ENCODE results near the gene LYPD8. TPM values are rescaled to one million over a fixed set of nuclear protein-coding genes. Genes with fewer than 3 reads are reported as not detected.
"Not testable (repeated sequence)": the region's sequence is repeated elsewhere in the genome, so short reads cannot be mapped to it uniquely, and the experiment has no call there.

Gene LYPD8
- total RNA-seq, 1 donor from 2014 or later, result not detected

- Mint-ChIP-seq H3K27me3 (ENCODE audit: low read depth) (peaks cover 14% of the 10 kb centered on the region), H3K36me3 (ENCODE audit: low read depth) (peaks cover 1% of the 10 kb centered on the region), H3K9me3 (ENCODE audit: low read depth) (peaks cover 16% of the 10 kb centered on the region), H3K27ac (ENCODE audit: unreplicated experiment) (no peak overlapping the region), H3K4me1 (ENCODE audit: low read depth) (no peaks in the 10 kb centered on the region), H3K4me3 (ENCODE audit: unreplicated experiment) (no peak overlapping the region)
- TF ChIP-seq CTCF (IDR thresholded peaks at IDR 0.05), result no peak
- no peak for DNase-seq (ENCODE audit: low spot score)
These were observed 43.2 kb upstream of the LYPD8 start for GRCh38 chr1:248798791-248799190.

GRCh38 chr1:248794663-248795062, 39.1 kb upstream of the LYPD8 start:
- not testable (repeated sequence) for H3K4me3 Mint-ChIP-seq (ENCODE audit: unreplicated experiment); H3K36me3 Mint-ChIP-seq (ENCODE audit: low read depth); H3K4me1 Mint-ChIP-seq (ENCODE audit: low read depth); H3K27me3 Mint-ChIP-seq (ENCODE audit: low read depth); DNase-seq (ENCODE audit: low spot score); H3K27ac Mint-ChIP-seq (ENCODE audit: unreplicated experiment)
- H3K9me3 Mint-ChIP-seq (ENCODE audit: low read depth), result peaks cover 11% of the 10 kb centered on the region

GRCh38 chr1:248793592-248793991, 38.0 kb upstream of the LYPD8 start:
- H3K4me3 Mint-ChIP-seq (ENCODE audit: unreplicated experiment), result no peak overlapping the region
- H3K27ac Mint-ChIP-seq (ENCODE audit: unreplicated experiment), result no peak overlapping the region
- no peak for DNase-seq (ENCODE audit: low spot score)
- no peaks in the 10 kb centered on the region for H3K4me1 Mint-ChIP-seq (ENCODE audit: low read depth)
- no peak for TF ChIP-seq CTCF (IDR thresholded peaks at IDR 0.05)
- peaks cover 11% of the 10 kb centered on the region for H3K9me3 Mint-ChIP-seq (ENCODE audit: low read depth)
- peaks cover 12% of the 10 kb centered on the region for H3K27me3 Mint-ChIP-seq (ENCODE audit: low read depth)
- no peaks in the 10 kb centered on the region for H3K36me3 Mint-ChIP-seq (ENCODE audit: low read depth)

GRCh38 chr1:248792342-248792741, 36.8 kb upstream of the LYPD8 start:
- Mint-ChIP-seq H3K27ac (ENCODE audit: unreplicated experiment) (no peak overlapping the region), H3K36me3 (ENCODE audit: low read depth) (no peaks in the 10 kb centered on the region), H3K4me3 (ENCODE audit: unreplicated experiment) (no peak overlapping the region), H3K9me3 (ENCODE audit: low read depth) (peaks cover 11% of the 10 kb centered on the region), H3K27me3 (ENCODE audit: low read depth) (peaks cover 8% of the 10 kb centered on the region), H3K4me1 (ENCODE audit: low read depth) (no peaks in the 10 kb centered on the region)
- no peak for DNase-seq (ENCODE audit: low spot score)
- no peak for TF ChIP-seq CTCF (IDR thresholded peaks at IDR 0.05)

- no peak for TF ChIP-seq CTCF (IDR thresholded peaks at IDR 0.05)
- no peak for DNase-seq (ENCODE audit: low spot score)
These were observed 35.5 kb upstream of the LYPD8 start for GRCh38 chr1:248791010-248791409.

GRCh38 chr1:248790456-248790855, 34.9 kb upstream of the LYPD8 start:
- H3K27ac Mint-ChIP-seq (ENCODE audit: unreplicated experiment), result no peak overlapping the region
- no peak overlapping the region for H3K4me3 Mint-ChIP-seq (ENCODE audit: unreplicated experiment)

More at GRCh38 chr1:248791010-248791409, 35.5 kb upstream of the LYPD8 start:
- Mint-ChIP-seq H3K36me3 (ENCODE audit: low read depth) (no peaks in the 10 kb centered on the region), H3K4me3 (ENCODE audit: unreplicated experiment) (no peak overlapping the region), H3K27me3 (ENCODE audit: low read depth) (peaks cover 13% of the 10 kb centered on the region), H3K4me1 (ENCODE audit: low read depth) (no peaks in the 10 kb centered on the region), H3K27ac (ENCODE audit: unreplicated experiment) (no peak overlapping the region), H3K9me3 (ENCODE audit: low read depth) (peaks cover 11% of the 10 kb centered on the region)

GRCh38 chr1:248789337-248789736, 33.8 kb upstream of the LYPD8 start:
- not testable (repeated sequence) for H3K36me3 Mint-ChIP-seq (ENCODE audit: low read depth); H3K4me1 Mint-ChIP-seq (ENCODE audit: low read depth); DNase-seq (ENCODE audit: low spot score); H3K9me3 Mint-ChIP-seq (ENCODE audit: low read depth); H3K27ac Mint-ChIP-seq (ENCODE audit: unreplicated experiment); H3K4me3 Mint-ChIP-seq (ENCODE audit: unreplicated experiment)
- peaks cover 13% of the 10 kb centered on the region for H3K27me3 Mint-ChIP-seq (ENCODE audit: low read depth)

More at GRCh38 chr1:248790456-248790855, 34.9 kb upstream of the LYPD8 start:
- TF ChIP-seq CTCF (IDR thresholded peaks at IDR 0.05), result no peak
- peaks cover 11% of the 10 kb centered on the region for H3K9me3 Mint-ChIP-seq (ENCODE audit: low read depth)
- no peaks in the 10 kb centered on the region for H3K36me3 Mint-ChIP-seq (ENCODE audit: low read depth)
- DNase-seq (ENCODE audit: low spot score), result no peak
- peaks cover 13% of the 10 kb centered on the region for H3K27me3 Mint-ChIP-seq (ENCODE audit: low read depth)
- no peaks in the 10 kb centered on the region for H3K4me1 Mint-ChIP-seq (ENCODE audit: low read depth)
